ENCODE data around the gene DIDO1. TPM values are rescaled to one million over a fixed set of nuclear protein-coding genes. Genes with fewer than 3 reads are reported as not detected.

DIDO1 gene
- total and polyA plus RNA-seq, 2 of the 13 experiments (the other 11 are each of a cell fraction or from before 2014, with no cell fraction given), result 75.0 to 75.1 TPM

DNA sequence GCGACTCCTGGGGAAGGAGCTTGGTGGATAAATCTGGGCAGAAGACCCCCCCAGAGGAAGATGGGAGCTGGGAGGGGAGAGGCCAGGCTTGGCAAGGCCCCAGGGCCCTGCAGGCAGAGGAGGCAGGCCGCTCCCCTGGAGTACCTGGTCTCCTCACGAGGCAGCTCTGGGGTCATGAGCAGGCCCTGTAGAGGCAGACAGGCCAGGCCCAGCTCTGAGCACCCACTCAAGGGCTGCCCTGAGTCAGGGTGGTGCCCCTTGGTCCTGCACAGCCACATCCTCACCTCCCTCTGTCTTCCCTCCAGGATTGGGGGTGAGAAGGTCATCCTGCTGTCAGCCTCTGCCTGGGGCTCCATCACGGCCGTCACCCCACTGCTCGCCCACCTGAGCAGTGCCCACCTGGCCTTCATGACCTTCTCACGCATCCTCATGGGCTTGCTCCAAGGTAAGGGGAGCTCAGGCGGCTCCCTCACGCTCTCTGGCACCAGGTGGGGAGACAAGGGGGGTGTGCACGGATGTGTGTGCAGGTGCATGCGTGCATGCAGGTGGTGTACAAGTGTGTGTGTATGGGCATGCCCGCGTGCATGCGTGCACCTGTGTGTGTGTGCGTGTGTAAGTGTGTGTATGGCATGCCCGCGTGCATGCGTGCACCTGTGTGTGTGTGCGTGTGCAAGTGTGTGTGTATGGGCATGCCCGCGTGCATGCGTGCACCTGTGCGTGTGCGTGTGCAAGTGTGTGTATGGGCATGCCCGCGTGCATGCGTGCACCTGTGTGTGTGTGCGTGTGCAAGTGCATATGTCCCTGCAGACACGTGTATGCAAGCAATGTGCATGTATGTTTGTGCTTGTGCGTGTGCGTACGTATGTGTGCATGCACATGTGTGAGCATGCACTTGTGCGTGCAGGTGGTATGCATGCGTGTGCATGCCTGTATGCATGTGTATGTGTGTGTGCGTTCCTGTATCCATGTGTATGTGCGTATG, 31.1 kb upstream of the DIDO1 start (continued):
- TF ChIP-seq, protein P1, sequence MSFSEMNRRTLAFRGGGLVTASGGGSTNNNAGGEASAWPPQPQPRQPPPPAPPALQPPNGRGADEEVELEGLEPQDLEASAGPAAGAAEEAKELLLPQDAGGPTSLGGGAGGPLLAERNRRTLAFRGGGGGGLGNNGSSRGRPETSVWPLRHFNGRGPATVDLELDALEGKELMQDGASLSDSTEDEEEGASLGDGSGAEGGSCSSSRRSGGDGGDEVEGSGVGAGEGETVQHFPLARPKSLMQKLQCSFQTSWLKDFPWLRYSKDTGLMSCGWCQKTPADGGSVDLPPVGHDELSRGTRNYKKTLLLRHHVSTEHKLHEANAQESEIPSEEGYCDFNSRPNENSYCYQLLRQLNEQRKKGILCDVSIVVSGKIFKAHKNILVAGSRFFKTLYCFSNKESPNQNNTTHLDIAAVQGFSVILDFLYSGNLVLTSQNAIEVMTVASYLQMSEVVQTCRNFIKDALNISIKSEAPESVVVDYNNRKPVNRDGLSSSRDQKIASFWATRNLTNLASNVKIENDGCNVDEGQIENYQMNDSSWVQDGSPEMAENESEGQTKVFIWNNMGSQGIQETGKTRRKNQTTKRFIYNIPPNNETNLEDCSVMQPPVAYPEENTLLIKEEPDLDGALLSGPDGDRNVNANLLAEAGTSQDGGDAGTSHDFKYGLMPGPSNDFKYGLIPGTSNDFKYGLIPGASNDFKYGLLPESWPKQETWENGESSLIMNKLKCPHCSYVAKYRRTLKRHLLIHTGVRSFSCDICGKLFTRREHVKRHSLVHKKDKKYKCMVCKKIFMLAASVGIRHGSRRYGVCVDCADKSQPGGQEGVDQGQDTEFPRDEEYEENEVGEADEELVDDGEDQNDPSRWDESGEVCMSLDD (CRISPR knock-in tag; IDR thresholded peaks at IDR 0.05; ENCODE audit: borderline replicate concordance), result no peak
- TF ChIP-seq AHR (CRISPR knock-in tag; IDR thresholded peaks at IDR 0.05) (0 out of 2 replicates have a peak, but pooled peaks have one; percentile 42), AKAP8 (CRISPR knock-in tag; IDR thresholded peaks at IDR 0.05) (peak; percentile 6; the same call in 1 of the 2 replicates), ZNF747 (CRISPR knock-in tag; IDR thresholded peaks at IDR 0.05; ENCODE audit: borderline replicate concordance) (no peak), NONO (IDR thresholded peaks at IDR 0.05) (no peak), NONO (CRISPR knock-in tag; conservative IDR thresholded peaks at IDR 0.05) (peak; percentile 74), SALL1 (CRISPR knock-in tag; IDR thresholded peaks at IDR 0.05) (peak; percentile 17; the same call in 1 of the 2 replicates), ZNF567 (CRISPR knock-in tag; IDR thresholded peaks at IDR 0.05; ENCODE audit: borderline replicate concordance) (0 out of 2 replicates have a peak, but pooled peaks have one; percentile 8), SSRP1 (CRISPR knock-in tag; IDR thresholded peaks at IDR 0.05) (peak; percentile 27; the same call in 1 of the 2 replicates), ZNF468 (CRISPR knock-in tag; IDR thresholded peaks at IDR 0.05) (0 out of 2 replicates have a peak, but pooled peaks have one; percentile 4), MED8 (CRISPR knock-in tag; IDR thresholded peaks at IDR 0.05; ENCODE audit: insufficient replicate concordance) (peak; percentile 49), ZNF607 (CRISPR knock-in tag; IDR thresholded peaks at IDR 0.05; ENCODE audit: borderline replicate concordance) (no peak), EEA1 (CRISPR knock-in tag; IDR thresholded peaks at IDR 0.05; ENCODE audit: borderline replicate concordance) (0 out of 2 replicates have a peak, but pooled peaks have one; percentile 20), CENPT (CRISPR knock-in tag; IDR thresholded peaks at IDR 0.05; ENCODE audit: low read depth) (0 out of 2 replicates have a peak, but pooled peaks have one; percentile 39), ZNF776 (CRISPR knock-in tag; IDR thresholded peaks at IDR 0.05) (no peak), POLR2A (IDR thresholded peaks at IDR 0.05; ENCODE audit: insufficient read depth in 1 of 2, low read depth in 2 of 2, low read length in 2 of 2) (no peak; a peak in 1 of 4 replicates)
- TF ChIP-seq, protein P2, sequence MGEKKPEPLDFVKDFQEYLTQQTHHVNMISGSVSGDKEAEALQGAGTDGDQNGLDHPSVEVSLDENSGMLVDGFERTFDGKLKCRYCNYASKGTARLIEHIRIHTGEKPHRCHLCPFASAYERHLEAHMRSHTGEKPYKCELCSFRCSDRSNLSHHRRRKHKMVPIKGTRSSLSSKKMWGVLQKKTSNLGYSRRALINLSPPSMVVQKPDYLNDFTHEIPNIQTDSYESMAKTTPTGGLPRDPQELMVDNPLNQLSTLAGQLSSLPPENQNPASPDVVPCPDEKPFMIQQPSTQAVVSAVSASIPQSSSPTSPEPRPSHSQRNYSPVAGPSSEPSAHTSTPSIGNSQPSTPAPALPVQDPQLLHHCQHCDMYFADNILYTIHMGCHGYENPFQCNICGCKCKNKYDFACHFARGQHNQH (CRISPR knock-in tag; IDR thresholded peaks at IDR 0.05), result peak; percentile 44; the same call in 1 of the 2 replicates
- TF ChIP-seq, protein P3, sequence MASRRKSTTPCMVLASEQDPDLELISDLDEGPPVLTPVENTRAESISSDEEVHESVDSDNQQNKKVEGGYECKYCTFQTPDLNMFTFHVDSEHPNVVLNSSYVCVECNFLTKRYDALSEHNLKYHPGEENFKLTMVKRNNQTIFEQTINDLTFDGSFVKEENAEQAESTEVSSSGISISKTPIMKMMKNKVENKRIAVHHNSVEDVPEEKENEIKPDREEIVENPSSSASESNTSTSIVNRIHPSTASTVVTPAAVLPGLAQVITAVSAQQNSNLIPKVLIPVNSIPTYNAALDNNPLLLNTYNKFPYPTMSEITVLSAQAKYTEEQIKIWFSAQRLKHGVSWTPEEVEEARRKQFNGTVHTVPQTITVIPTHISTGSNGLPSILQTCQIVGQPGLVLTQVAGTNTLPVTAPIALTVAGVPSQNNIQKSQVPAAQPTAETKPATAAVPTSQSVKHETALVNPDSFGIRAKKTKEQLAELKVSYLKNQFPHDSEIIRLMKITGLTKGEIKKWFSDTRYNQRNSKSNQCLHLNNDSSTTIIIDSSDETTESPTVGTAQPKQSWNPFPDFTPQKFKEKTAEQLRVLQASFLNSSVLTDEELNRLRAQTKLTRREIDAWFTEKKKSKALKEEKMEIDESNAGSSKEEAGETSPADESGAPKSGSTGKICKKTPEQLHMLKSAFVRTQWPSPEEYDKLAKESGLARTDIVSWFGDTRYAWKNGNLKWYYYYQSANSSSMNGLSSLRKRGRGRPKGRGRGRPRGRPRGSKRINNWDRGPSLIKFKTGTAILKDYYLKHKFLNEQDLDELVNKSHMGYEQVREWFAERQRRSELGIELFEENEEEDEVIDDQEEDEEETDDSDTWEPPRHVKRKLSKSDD (CRISPR knock-in tag; IDR thresholded peaks at IDR 0.05; ENCODE audit: low read depth), result peak; percentile 44; the same call in 1 of the 2 replicates
- TF ChIP-seq, protein P4, sequence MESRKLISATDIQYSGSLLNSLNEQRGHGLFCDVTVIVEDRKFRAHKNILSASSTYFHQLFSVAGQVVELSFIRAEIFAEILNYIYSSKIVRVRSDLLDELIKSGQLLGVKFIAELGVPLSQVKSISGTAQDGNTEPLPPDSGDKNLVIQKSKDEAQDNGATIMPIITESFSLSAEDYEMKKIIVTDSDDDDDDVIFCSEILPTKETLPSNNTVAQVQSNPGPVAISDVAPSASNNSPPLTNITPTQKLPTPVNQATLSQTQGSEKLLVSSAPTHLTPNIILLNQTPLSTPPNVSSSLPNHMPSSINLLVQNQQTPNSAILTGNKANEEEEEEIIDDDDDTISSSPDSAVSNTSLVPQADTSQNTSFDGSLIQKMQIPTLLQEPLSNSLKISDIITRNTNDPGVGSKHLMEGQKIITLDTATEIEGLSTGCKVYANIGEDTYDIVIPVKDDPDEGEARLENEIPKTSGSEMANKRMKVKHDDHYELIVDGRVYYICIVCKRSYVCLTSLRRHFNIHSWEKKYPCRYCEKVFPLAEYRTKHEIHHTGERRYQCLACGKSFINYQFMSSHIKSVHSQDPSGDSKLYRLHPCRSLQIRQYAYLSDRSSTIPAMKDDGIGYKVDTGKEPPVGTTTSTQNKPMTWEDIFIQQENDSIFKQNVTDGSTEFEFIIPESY (CRISPR knock-in tag; IDR thresholded peaks at IDR 0.05), result peak; percentile 23; the same call in 1 of the 2 replicates

Data from HepG2 (cell line).